Nephron progenitor cell (in vitro differentiated cells): ENCODE data around the gene STAT6.

Experiments used
- DNase-seq: peaks from one replicate; pipeline ENCODE4 v3.0.0; 2021
- H3K27ac Mint-ChIP-seq: 2 replicates; pipeline ENCODE4 v1.8.0; 2021; ENCODE audit warnings: mild to moderate bottlenecking, moderate library complexity, mixed read lengths
- H3K27me3 Mint-ChIP-seq: 2 replicates; pipeline ENCODE4 v1.8.0; 2021; ENCODE audit warnings: mild to moderate bottlenecking, low read depth, mixed read lengths; ENCODE audit not compliant: poor library complexity
- H3K36me3 Mint-ChIP-seq: 2 replicates; pipeline ENCODE4 v1.8.0; 2021; ENCODE audit warnings: low read depth, mixed read lengths
- H3K4me1 Mint-ChIP-seq: 2 replicates; pipeline ENCODE4 v1.8.0; 2021; ENCODE audit warnings: mixed read lengths
- H3K4me3 Mint-ChIP-seq: 2 replicates; pipeline ENCODE4 v1.8.0; 2021; ENCODE audit warnings: mild to moderate bottlenecking, moderate library complexity, mixed read lengths
- H3K9me3 Mint-ChIP-seq: 2 replicates; pipeline ENCODE4 v1.8.0; 2021; ENCODE audit warnings: mild to moderate bottlenecking, moderate library complexity, mixed read lengths
- CTCF ChIP-seq: fragments of 200-600 bp; sonication (generic); IDR thresholded peaks from 2 replicates; pipeline ENCODE4 v1.5.0; 2021; ENCODE audit warnings: antibody characterized with exemption

The STAT6 gene

GRCh38 chr12:57118711-57119271 is 7.6 kb upstream of the STAT6 start:
- peaks cover 5% of the 10 kb centered on the region for H3K9me3 Mint-ChIP-seq
- DNase-seq = no peak
- H3K36me3 Mint-ChIP-seq = no peaks in the 10 kb centered on the region
- no peak overlapping the region for H3K27ac Mint-ChIP-seq
- TF ChIP-seq CTCF = no peak
- peaks cover 12% of the 10 kb centered on the region for H3K27me3 Mint-ChIP-seq
- no peak overlapping the region for H3K4me3 Mint-ChIP-seq
- peaks cover 16% of the 10 kb centered on the region for H3K4me1 Mint-ChIP-seq

- H3K9me3 Mint-ChIP-seq = no peaks in the 10 kb centered on the region
- peaks cover 9% of the 10 kb centered on the region for H3K27me3 Mint-ChIP-seq
- no peak for DNase-seq
- no peaks in the 10 kb centered on the region for H3K36me3 Mint-ChIP-seq
- H3K4me3 Mint-ChIP-seq = no peak overlapping the region
- H3K27ac Mint-ChIP-seq = no peak overlapping the region
- no peak for TF ChIP-seq CTCF
- H3K4me1 Mint-ChIP-seq = peaks cover 29% of the 10 kb centered on the region
These were observed 5.6 kb upstream of the STAT6 start for GRCh38 chr12:57116580-57117281.

- H3K4me3 Mint-ChIP-seq = peak overlapping the region; percentile 83
- H3K36me3 Mint-ChIP-seq = peaks cover 8% of the 10 kb centered on the region
These were observed 1.5 kb upstream of the STAT6 start for GRCh38 chr12:57112492-57113294.

GRCh38 chr12:57110104-57111030 is 795 bp downstream of the STAT6 start:
- peaks cover 21% of the 10 kb centered on the region for H3K36me3 Mint-ChIP-seq
- DNase-seq = peak; percentile 83
- peak overlapping the region; percentile 99 for H3K27ac Mint-ChIP-seq
- H3K4me1 Mint-ChIP-seq = peaks cover 58% of the 10 kb centered on the region
- no peaks in the 10 kb centered on the region for H3K27me3 Mint-ChIP-seq
- no peaks in the 10 kb centered on the region for H3K9me3 Mint-ChIP-seq
- TF ChIP-seq CTCF = no peak
- H3K4me3 Mint-ChIP-seq = peak overlapping the region; percentile 83

More at GRCh38 chr12:57112492-57113294, 1.5 kb upstream of the STAT6 start:
- Mint-ChIP-seq H3K9me3 (no peaks in the 10 kb centered on the region), H3K4me1 (peaks cover 59% of the 10 kb centered on the region), H3K27ac (no peak overlapping the region), H3K27me3 (peaks cover 9% of the 10 kb centered on the region)
- no peak for DNase-seq
- peak; percentile 77 for TF ChIP-seq CTCF

GRCh38 chr12:57109207-57110103 is 1.7 kb downstream of the STAT6 start:
- TF ChIP-seq CTCF = no peak
- Mint-ChIP-seq H3K4me1 (peaks cover 58% of the 10 kb centered on the region), H3K4me3 (peak overlapping the region; percentile 83), H3K36me3 (peaks cover 25% of the 10 kb centered on the region), H3K27me3 (no peaks in the 10 kb centered on the region), H3K27ac (peak overlapping the region; percentile 88), H3K9me3 (no peaks in the 10 kb centered on the region)
- DNase-seq = no peak
